Transverse colon (tissue), 4 donors: ENCODE measurements around the gene RBSN.
A peak's percentile ranks its signal among the peaks of the same experiment; 100 is the strongest.

Experiments
- POLR2AphosphoS5 ChIP-seq, 3 donors: sonication (generic); formaldehyde crosslinking; IDR thresholded peaks; one replicate each; pipeline ENCODE4 v1.6.1; 2016; ENCODE audit warnings: antibody characterized with exemption in 3 of 3
- TF ChIP-seq, protein P1 (sequence below), 5 experiments: fragments of 200-600 bp in 3 of 5; fragments of 450-650 bp in 2 of 5; sonication (generic) in 3 of 5; IDR thresholded peaks; 1 replicate in 2 of 5; 2 replicates in 3 of 5; pipeline ENCODE4 v1.5.1; 2016 to 2017; ENCODE audit warnings: antibody characterized with exemption in 5 of 5, inconsistent platforms in 3 of 5, mild to moderate bottlenecking in 2 of 5, moderate library complexity in 1 of 5

DNA sequence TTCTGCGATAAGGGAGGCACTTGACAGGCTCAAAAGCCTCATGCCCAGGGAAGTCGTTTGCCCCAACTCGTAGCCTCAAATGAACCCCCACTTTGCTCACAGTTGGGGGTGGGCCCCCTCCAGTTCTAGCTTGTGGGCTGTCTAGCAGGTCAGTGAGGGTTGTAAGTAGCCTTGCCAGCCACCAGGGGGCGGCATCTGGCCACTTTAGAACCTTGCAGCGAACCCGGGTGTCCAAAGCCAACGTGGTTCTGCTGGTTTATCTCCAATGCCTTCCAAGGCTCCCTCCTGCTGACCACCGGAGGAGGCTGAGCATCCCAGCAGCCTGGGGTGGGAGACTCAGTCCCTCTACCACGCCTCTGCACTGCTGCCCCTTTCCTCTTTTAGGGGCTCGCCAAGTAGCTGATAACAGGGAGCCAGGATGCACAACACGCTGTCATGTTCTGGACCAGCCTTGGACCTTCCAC is 9.2 kb upstream of the RBSN start:
- TF ChIP-seq, protein P1, sequence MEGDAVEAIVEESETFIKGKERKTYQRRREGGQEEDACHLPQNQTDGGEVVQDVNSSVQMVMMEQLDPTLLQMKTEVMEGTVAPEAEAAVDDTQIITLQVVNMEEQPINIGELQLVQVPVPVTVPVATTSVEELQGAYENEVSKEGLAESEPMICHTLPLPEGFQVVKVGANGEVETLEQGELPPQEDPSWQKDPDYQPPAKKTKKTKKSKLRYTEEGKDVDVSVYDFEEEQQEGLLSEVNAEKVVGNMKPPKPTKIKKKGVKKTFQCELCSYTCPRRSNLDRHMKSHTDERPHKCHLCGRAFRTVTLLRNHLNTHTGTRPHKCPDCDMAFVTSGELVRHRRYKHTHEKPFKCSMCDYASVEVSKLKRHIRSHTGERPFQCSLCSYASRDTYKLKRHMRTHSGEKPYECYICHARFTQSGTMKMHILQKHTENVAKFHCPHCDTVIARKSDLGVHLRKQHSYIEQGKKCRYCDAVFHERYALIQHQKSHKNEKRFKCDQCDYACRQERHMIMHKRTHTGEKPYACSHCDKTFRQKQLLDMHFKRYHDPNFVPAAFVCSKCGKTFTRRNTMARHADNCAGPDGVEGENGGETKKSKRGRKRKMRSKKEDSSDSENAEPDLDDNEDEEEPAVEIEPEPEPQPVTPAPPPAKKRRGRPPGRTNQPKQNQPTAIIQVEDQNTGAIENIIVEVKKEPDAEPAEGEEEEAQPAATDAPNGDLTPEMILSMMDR (IDR thresholded peaks at IDR 0.05) = peak; percentile 78 to 93 (median 89)
- TF ChIP-seq POLR2AphosphoS5 (IDR thresholded peaks at IDR 0.05) = no peak
